Measurements from ENCODE around the gene SLC4A5.
"Not testable (repeated sequence)": the region's sequence is repeated elsewhere in the genome, so short reads cannot be mapped to it uniquely, and the experiment has no call there.

Gene SLC4A5

GRCh38 chr2:74364533-74365505 is 21.6 kb upstream of the SLC4A5 start:
- DNase-seq (ENCODE audit: low read depth in 2 of 2): no peak

- no peak for DNase-seq (ENCODE audit: low read depth in 2 of 2)
Observed at GRCh38 chr2:74361327-74361726, 18.1 kb upstream of the SLC4A5 start.

- no peak for DNase-seq (ENCODE audit: low read depth in 2 of 2)
Observed at GRCh38 chr2:74357627-74358026, 14.4 kb upstream of the SLC4A5 start.

DNA sequence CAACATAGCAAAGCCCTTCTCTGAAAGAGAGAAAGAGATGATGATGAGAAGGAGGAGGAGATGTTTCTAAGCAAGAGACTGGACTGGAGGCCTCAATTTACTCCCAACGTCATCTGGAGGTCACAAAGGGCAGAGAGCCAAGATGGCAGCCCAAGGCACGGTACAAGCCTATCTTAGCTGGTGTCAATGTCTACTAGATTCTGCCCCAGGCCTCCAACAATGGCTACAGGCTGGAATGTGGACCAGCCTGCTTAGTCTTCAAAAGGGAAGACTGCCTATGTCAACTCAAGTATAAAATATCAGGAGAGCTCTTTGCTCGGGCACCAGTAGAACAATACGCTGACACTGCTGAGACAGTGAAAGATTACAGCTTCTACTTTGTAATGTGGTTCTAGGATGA is 6.7 kb upstream of the SLC4A5 start:
- no peak for DNase-seq (ENCODE audit: low read depth in 2 of 2)

DNA sequence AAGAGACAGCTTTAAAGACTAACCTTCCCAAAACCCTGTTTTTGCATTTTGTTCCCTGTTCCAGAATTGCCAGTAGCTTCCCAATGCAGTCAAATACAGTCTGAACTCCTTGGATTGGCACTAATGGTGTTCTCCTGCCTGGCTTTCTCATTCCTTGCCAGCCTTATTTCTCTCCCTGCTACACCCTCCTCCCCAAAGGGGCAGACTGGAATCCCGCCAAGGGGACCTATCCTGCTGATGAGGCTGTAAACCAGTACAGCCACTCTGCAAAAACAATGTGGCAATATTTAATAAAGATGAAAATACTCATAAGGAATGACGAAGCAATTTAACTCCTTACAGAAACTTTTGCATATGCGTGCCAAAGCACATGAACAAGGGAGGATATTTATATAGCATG is 4.5 kb upstream of the SLC4A5 start:
- no peak for DNase-seq (ENCODE audit: low read depth in 2 of 2)

DNA sequence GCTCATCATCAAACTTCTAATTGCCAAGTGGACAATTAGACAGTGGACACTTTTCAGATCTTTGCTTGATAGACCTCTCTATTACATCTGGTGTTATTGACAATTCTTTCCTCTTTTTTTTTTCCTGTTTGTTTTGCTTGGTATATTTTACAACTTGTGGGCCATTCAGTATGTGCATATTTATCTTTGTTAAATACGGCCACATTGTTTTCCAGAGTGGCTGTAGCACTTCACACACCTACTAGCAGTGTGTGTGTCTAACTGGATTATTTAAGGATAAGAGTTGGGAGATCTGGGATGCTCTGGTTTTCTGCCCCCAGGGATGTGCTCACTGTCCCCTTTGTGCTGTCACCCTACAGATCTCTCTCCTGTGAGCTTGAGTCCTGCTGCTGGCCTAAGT is 4.1 kb upstream of the SLC4A5 start:
- no peak for DNase-seq (ENCODE audit: low read depth in 2 of 2)

DNA sequence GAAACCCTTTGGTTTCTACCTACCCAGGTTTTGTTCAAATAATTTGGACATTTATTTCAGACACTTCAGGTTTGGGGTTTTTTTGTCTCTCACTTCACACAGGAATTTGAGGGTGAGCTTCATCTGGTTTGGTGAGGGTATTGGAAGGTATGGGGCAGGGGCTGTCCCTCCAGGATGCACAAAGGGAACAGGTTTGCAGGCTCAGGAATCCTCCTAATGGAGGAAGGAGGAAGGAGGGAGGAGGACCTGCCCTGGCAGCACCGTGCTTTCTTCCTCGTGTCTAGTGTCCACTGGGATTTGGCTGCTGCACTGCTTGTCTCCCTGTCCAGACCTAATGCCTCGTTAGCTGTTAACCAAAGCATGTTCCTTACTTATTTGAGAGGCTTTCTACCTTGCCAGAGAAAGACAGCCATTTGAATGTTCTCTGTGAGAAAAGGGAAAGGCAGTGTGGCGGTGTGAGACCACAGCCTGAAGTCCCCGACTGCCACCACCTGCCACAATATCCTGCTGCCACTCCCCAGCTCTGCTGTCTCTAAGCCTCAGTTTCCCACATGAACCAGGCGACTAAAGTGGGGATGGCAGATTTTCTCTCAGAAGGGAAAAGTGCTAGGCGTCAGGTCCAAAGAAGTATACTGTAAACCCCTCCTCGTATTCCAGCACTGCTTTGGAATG is 2.2 kb upstream of the SLC4A5 start:
- DNase-seq (ENCODE audit: low read depth in 2 of 2): no peak

- not testable (repeated sequence) for DNase-seq (ENCODE audit: low read depth in 2 of 2)
Observed at GRCh38 chr2:74336227-74336626, 7.0 kb downstream of the SLC4A5 start.

GRCh38 chr2:74334931-74335333 is 8.3 kb downstream of the SLC4A5 start:
- peak; percentile 44 for DNase-seq (ENCODE audit: low read depth in 2 of 2)

DNA sequence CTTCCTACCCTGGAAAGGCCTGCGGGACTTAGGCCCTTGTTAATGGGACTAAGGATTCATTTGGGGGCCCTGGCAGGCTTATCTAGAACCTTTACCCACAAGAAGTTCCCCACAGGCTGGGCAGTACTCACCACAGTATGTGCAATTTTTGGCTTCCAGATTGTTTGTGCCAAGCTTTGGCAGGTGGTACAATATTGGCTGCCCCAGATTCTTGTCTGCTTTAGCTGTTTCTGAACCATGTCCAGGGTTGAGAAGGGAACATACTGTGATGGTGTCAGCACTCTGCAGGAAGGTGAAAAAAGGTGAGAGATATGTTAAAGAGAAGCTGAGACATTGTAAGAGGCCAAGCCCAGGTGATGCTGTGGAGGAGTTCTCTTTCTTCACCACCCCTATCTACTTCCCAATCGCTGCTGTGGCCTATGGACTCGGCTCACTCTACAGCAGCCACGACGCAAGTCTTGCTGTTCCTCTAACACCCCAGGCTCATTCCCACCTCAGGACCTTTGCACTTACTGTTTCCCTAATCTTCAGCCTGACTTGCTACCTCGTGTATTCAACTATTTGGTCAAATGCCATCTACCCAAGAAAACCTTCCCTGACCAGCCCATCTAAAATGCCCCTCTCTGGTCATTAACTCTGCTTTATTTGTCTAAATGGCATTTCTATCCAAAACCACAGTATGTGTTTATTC is 9.2 kb downstream of the SLC4A5 start:
- no peak for DNase-seq (ENCODE audit: low read depth in 2 of 2)

- DNase-seq (ENCODE audit: low read depth in 2 of 2): no peak
Observed at GRCh38 chr2:74333175-74333574, 10.0 kb downstream of the SLC4A5 start.

GRCh38 chr2:74332550-74333174 is 10.6 kb downstream of the SLC4A5 start:
- DNase-seq (ENCODE audit: low read depth in 2 of 2): no peak

GRCh38 chr2:74328573-74328972 is 14.6 kb downstream of the SLC4A5 start:
- DNase-seq (ENCODE audit: low read depth in 2 of 2): no peak

GRCh38 chr2:74328074-74328473 is 15.1 kb downstream of the SLC4A5 start:
- DNase-seq (ENCODE audit: low read depth in 2 of 2): no peak

GRCh38 chr2:74327627-74328026 is 15.6 kb downstream of the SLC4A5 start:
- DNase-seq (ENCODE audit: low read depth in 2 of 2): no peak

GRCh38 chr2:74327199-74327598 is 16.0 kb downstream of the SLC4A5 start:
- DNase-seq (ENCODE audit: low read depth in 2 of 2): no peak

GRCh38 chr2:74325815-74326214 is 17.4 kb downstream of the SLC4A5 start:
- DNase-seq (ENCODE audit: low read depth in 2 of 2): no peak

GRCh38 chr2:74321737-74322136 is 21.5 kb downstream of the SLC4A5 start:
- DNase-seq (ENCODE audit: low read depth in 2 of 2): no peak

DNA sequence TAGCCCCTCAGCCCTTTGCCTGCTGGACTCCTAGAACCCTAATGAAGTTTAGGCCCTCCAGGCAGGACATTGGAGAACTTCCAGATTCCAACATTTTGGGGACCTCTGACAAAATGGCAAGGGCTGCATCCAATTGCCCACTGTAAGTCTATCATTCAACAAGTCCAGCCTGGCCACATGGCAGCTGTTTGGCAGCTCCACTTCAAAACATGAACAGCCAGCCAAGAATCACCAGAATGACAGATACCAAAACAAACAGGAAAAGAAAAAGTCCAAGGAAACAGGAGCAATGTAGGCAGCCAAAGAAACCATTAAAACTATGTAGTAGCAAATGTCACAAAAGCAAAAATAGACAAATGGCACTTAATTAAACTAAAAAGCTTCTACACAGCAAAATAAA is 25.5 kb downstream of the SLC4A5 start:
- no peak for DNase-seq (ENCODE audit: low read depth in 2 of 2)

DNA sequence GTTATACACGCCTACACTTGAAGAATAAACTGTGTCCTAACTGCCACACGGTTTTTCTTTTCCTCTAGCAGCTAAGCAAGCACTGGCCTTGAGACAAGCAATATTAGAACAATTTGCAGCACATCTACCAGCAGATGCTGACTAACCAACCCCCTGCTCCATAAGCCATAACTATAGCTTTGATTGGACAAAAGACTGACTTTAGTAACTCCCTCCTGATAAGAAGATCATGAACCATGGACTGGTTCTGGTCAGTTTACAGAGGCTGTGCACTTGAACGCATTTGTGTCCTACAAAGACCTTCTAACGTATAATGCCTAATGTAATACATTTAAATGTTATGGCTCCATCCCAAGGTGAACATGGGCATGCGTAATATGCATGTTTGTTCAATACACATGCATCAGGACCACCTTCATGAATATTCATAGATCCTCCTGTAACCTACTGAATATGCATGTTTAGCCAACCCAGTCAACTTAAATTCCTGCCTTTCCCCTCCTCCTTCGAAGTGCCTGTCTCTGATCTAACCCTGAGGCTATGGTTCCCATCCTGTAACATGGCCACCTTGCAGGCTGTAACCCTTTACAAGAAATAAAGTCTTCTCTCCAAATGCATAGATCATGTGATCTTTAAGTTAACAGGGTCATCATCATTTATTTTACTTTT is 26.5 kb downstream of the SLC4A5 start:
- no peak for DNase-seq (ENCODE audit: low read depth in 2 of 2)

GRCh38 chr2:74314107-74314506 is 29.1 kb downstream of the SLC4A5 start:
- DNase-seq (ENCODE audit: low read depth in 2 of 2): no peak
